C1 segment of cervical spinal cord (tissue), 14 donors: ENCODE measurements around the gene MACROD2.
"Not testable (repeated sequence)": the region's sequence is repeated elsewhere in the genome, so short reads cannot be mapped to it uniquely, and the experiment has no call there.

ENCODE experiments used
- DNase-seq, 14 donors: peaks; one replicate each; lab custom pipeline; 2025; lab: John Stamatoyannopoulos, UW

Gene MACROD2

DNA sequence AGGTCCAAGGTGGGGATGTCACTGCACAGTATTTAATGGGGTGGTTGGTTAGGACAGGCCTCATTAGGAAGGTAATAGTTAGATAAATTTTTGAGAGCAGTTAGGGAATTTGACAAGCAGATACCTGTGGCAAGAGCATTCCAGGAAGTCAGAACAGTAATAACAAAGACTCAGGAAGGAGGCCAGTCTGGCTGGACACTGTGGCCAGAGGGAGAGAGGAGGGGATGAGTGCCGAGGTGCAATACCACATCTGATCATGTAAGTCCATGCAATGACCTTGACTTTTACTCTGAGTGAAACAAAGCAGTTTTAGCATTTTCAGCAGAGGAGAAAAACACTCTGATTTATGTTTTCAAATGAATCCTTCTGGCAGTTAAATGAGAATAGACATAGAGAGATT, 1332.8 kb downstream of the MACROD2 start:
- no peak for DNase-seq

DNA sequence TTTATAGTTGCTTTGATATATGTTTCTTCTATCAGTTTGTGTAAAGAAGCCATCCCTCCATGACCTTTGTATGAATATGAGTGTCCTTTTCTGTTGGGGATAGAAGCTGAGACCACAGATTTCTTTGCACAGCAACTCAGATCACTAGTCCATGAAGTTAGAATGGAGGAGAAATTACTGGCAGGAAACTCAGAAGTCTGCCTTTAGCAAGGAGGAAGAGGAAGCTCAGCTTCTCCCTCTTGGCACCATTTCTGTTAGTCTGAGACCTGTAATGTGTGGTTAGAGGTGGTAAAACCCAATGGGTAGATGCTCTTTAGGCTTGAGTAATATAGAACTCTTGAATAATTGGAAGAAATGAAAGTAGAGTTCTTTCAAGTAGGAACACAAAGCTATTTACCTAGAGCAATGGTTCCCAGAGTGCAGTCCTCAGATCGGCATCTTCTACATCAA, 1337.4 kb downstream of the MACROD2 start:
- DNase-seq = no peak

DNA sequence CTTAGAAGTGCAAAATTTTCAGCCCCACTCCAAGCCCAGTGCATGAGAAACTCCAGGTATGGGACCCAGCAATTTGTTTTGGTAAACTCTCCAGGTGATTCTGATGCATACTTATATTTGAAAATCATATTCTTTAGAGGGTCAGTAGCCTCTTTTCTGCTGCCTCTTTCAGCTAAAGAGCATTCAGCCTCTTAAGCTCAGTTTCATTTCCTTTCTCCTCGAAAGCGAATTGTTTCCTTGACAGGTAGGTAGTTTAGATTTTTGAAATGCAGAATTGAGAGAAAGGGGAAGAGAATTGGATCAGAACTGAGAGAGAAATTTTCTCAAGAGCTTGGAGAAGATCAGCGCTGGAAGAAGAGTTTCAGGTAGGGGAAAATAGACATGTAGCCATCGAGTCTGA, 1337.9 kb downstream of the MACROD2 start:
- no peak for DNase-seq

DNA sequence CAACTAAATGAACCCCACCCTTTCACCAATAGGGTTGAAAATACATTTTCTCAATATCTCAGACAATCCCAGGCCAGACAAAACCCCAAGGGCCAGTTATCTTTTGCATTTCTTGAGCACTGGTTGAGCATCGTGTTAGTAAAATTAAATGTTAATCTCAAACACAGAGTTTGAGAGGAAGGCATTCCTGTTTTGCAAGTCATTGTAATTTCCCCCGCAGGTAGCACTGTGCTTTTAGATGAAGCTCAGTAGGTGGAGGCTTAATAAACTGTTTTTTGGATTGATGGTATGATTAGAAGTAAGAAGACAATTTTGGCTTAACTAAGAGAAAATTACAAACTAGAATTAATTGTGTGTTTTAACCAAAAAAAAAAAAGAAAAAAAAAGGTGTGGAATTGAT, 1340.7 kb downstream of the MACROD2 start:
- DNase-seq = no peak

DNA sequence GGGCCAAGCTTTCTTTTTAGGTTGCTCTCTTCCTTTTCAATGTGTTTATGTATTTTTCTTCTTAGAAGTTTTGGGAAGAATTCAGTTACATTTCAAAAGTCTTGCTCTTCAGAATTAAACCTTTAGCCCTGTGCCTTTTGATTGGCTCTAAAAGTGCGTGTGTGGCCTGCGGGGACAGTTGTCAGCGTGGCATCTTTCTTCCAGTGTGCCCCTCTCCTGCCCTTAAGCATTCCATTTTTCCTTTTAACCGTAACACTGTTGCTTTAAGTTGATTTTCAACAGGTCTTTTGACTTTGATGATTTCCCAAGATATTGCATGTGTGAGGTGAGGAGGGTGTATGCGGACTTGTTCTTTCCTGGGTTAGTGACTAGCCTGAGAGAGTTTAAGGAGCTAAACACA, 1341.2 kb downstream of the MACROD2 start:
- DNase-seq = no peak

DNA sequence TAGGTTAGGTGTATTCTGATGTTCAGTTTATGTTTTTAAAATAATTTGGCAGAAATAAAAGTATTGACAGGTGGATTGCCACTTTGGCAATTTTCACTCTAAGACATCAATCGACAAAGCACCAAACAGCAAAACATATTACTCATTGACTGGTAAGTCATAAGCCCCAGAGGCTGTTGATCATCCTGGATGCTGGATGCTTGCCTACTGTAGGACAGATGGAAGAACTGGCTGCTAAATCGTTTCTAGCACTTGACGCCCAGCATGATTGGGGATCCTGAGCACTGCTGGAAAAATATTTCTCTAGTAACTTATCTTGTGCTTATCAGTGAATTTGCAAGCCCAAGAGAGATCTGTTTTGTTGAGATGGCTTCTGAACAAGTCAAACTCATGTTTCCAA, 1343.9 kb downstream of the MACROD2 start:
- peak in 1 of 14 donors; percentile 81 for DNase-seq

DNA sequence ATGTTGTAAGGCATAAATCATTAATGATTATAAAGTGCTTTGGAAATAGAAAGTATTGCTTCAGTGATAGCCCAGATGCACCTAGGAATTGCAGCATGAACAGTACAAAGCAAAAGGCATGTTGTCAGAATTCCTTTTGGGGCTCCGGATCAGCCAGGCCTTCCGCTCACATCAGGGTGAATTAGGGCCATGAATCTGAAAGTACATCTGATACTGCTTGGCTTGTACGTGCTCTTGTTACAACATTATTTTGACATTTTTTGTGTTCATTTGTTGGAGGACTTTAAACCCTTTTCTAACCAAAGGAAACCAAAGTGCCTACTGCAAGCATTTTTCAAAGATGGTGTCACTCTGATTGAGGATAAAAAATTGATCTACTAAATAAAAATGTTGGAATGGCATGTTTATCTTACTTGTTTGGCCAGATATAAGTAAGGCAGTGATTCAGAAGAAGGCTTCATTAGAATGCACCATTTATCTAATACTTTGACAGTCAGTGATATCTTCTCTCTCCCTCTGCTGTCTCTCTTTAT, 1347.7 kb downstream of the MACROD2 start:
- DNase-seq = no peak

DNA sequence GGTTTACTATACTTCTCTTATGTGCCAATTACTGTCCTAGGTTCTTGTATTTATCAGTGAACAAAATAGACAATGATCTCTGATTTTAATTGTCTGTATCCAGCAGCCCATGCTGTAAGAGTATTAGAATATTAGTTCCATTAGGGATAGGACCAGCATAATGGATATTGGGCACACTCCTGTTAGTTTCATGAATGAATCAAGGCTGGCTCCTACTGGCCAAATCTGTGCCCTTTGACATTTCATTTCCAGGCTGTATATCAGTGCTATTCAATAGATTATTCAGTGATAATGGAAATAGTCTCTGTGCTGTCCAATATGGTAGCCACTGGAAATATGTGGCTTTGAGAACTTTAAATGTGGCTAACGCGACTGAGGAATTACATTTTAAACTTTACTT, 1350.0 kb downstream of the MACROD2 start:
- DNase-seq = no peak

DNA sequence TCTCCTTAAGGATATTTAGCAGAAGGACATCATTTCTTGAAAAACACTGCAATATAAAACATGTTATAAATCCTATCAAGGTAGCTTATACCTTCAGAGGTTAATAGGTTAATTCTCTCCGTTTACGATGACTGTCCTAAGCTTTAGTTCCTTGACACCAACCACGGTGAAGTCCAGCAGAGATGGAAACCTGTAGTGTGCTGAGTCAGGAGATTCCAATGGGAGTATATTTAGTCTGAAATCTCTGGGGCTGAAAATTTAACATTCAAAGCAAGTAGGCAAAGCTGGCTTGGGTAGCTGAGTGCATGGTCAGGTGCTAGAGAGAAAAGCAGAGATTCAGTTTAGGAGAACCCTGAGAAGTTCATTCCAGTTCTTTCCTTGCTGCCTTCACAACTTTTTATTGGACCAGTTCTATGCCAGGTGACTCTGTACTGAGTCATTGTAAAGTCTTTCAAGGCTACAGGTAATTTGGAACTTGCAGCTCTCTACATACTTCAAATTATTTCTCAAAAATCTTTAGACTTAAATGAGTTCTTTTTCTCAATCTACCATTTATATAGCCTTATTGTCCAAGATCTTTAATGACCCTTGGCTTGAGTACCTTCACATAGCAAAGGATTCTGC, 1351.5 kb downstream of the MACROD2 start:
- no peak for DNase-seq

DNA sequence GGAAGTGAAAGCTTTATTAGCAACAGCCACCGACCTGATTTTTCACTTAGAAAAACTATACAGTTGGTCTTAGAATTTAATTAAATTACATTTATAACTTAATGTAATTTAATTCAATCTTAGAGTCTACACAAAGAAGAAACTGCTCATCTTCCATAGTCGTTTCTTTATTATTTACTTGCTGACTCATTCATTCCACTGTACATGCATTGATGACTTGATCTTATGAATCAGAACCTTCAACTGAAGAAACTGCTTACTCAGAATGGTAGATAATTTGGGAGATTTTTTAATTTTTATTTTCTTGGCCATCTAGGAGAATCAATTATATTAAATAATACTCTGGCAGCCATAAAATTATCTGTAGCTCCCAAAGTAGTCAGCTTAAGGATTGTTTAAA, 1363.7 kb downstream of the MACROD2 start:
- no peak for DNase-seq

DNA sequence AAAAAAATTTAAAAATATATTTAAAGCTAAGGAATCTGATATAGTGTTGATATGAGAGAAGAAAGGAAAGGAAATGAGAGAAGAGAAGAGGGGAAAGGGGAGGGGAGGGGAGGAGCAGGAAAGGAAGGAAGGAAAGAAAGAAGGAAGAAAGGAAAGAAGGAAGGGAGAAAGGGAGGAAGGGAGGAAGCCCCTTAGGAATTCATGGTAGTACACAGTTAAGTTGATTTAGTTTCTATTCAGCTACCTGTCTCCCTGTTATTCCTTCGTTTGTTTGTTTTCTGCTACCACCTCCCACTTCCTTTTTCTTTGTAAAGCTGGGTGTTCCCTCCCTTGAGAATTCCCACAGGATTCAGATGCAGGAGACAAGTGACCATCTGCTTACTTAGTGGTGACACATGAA, 1367.5 kb downstream of the MACROD2 start:
- no peak for DNase-seq

DNA sequence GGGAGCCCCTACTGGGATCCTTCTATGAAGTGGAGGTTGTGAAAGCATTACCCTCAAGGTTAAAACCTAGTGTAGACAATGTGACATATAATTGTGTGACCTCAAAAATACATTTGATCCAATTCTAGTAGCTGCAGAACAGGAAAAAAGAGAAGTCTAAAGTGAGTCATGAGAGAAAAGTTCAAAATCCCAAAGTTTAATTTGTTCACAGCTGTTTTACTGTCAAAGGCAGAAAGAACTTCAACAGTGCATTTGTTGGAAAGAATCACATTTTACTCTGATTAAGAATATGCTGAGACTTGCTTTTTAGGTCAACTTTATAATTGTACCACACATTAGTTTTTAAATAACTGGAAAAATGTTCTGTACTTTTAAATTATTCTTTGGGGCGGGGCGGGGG, 1369.5 kb downstream of the MACROD2 start:
- DNase-seq = no peak

DNA sequence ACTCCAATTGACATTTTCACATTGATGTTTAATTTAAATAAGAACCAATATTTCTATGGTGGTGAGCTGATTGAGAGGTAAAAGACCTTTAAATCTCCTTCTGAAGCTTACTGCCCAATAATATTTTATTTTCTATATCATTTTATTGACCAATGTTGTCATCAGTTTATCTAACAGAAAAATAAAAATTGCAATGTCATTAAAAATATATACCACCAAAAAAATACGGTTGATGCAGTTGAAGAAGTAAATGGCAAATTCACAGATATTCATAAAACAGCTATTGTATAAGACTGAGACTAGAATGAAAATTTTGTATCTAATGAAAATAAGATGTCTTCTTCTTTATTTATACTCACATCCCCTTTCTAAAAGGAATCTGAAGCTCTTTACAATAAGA, 1375.1 kb downstream of the MACROD2 start:
- no peak for DNase-seq

DNA sequence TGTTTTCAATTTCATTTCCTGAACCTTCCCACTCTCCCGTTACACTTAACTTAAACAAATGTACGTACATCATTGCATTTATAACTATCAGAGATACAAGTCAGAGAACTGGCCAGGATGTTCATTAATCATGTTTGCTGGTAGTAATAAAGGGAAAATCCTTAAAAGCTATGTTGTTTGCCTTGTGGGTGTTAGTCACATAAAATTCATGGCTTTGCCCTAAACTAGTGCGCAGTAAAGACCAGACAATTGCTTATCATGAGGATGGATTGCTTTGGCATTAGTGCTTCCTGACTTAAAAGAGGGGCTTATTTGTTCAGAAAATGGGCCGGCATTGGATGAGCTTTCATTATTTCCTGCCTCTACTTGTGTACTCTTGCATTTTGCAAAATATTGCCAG, 1379.4 kb downstream of the MACROD2 start:
- DNase-seq = no peak

DNA sequence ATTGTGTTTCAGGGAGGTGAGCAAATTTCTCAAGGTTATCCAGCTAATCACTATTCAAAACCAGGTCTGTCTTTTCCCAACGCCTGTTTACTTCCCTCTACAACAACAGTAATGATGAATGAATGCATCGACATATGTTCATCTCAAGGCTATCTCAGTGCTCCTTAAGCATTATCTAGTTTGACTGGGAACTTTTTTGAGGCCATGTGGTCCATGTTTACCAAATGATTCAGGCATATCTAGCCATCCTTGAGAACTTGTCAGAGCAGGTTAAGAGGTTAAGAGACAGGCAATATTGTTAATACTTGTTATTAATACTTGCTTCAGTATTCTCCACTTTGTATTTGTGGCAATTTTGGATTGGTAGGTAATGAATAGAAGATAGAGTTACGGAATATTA, 1380.5 kb downstream of the MACROD2 start:
- DNase-seq = no peak

DNA sequence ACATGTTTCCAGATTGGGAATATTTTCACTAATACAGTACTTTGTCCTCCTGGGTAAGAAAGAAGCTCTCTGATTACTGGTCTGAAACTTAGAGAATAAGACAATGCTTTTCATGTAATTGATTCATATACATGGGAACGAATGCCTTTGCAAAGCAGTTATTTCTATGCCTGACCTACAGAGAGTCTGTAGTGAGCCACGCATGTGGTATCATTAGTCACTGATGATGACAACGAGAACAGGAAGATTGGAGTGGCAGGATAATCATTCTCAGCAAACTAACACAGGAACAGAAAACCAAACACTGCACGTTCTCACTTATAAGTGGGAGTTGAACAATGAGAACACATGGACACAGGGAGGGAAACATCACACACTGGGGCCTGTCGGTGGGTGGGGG, 1382.3 kb downstream of the MACROD2 start:
- not testable (repeated sequence) for DNase-seq

DNA sequence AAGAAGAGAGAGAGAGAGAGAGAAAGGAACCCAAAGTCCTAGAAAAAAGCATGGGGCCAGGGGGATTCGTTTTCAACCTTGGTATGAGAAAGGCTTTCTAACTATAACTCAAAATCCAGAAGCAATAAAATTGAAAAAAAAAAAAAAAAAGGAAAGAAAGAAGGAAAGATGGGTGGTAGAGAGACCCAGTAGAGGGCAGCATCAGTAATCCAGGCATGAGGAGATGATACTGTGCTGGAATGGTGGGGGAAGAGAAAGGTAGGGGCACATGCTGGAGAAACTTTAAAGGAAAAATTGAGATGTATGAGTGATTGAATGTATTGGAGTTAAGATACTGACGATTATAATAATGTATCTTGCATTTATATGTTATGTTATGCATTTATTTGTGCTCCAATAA, 1382.8 kb downstream of the MACROD2 start:
- no peak for DNase-seq

DNA sequence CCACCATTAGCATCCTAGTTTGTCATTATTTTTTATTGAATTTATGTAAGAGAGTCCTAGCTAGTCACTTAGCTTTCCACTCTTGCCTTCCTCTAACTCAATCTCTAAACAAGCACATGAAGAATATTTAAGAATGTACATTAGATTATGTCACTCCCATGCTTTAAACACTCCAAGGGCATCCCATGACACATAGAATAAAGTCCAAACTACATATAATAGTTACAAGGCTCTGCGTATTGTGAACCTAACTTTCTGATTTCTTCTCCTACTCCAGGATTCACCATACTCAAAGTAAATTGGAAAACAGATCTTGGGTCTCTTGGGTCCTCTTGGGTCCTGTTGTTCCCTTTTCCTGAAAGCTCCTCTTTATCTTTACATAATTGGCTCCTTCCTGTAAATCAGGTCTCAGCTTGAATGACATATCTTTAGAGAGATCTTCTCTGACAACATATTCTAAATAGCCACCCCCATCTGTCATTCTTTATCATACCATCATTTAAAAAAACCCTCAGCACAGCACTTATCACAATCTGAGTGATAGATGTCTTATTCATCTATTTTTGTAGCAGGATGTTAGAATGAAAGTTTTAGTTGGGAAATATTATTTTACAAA, 1384.5 kb downstream of the MACROD2 start:
- no peak for DNase-seq

DNA sequence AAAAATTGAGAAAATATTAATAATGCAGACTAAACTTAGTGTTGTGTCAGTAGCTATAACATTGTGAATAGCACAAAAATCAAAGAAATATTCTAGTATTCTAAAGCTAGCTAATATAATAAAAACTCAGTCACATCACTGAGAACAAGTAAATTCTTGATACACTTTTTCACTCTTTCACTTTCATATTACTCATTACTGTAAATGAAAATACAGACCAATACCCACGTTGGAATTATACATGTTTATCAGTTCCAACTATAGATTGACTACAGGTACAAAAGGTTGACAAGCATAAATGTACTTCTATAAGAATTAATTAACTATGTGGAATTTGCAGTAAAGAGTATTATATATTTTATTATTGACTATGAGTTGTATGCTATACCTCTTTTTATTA, 1385.5 kb downstream of the MACROD2 start:
- no peak for DNase-seq

DNA sequence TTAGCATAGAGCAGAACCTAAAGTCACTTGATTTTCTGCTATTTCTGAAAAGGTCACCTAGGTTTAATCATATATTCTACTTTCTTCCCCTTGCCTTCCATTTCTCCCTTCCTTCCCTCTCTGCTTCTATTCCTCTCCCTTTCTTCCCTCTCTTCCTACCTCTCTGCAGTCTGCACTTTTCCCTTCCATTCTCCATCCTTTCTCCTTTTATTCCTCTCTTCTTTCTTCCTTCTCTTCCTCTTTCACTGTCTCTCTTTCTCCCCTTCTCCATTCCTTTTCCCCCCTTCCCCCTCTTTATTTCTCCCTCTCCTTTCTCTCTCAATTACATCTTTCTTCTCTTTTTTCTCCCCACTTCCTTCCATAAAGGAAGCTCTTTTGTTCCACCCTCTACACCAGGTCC, 1391.9 kb downstream of the MACROD2 start:
- no peak for DNase-seq

DNA sequence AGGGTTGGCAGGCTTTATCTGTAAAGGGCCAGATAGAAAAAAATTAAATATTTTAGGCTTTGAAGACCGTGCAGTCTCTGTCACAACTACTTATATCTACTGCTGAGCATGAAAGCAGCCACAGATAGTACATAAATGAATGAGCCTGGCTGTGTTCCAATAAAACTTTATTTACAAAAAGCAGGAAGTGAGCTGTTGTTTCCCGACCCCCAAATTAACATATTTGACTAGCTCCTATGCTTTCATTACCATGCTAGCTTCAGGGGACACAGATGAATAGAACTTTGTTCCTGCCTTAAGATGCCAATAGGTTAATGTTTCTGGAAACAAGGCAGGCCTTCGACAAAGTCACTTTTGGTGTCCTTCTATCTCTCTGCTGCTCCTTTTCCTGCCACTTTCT, 1400.1 kb downstream of the MACROD2 start:
- DNase-seq = no peak

DNA sequence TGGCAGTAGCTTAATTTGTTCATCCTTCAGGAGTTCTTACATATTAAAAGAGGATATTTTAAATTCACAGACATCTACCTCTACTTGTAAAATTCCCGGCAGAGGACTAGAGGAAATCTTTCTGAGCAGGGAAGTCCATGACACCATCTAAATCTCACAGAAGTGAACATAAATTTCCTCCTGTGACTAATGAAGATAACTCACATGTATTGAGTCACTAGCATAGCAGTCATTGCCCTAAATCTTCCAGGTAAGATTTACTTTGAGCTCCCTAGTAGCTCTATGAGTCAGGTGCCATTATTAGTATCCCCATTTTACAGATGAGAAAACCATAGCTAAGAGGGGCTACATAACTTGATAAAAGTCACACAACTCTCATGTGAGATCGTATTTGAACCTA, 1400.7 kb downstream of the MACROD2 start:
- DNase-seq = no peak

DNA sequence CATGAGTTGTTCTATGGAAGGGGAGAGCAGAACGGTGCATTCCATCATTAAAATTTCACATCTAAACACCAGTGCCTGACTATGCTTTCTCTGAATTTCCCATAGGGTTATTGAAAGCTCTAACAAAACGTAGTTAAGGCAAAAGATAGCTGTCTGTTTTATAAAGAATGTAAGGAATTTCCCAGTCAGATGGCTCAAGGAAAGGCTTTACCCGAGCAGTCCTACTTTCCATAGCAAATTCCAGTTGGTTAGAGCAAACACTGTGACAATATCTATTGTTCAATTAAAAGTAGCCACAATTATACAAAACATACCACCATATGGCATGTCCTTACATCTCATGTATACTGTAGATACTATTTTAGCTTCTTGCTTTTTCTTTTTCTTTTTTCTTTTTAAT, 1401.6 kb downstream of the MACROD2 start:
- no peak for DNase-seq

DNA sequence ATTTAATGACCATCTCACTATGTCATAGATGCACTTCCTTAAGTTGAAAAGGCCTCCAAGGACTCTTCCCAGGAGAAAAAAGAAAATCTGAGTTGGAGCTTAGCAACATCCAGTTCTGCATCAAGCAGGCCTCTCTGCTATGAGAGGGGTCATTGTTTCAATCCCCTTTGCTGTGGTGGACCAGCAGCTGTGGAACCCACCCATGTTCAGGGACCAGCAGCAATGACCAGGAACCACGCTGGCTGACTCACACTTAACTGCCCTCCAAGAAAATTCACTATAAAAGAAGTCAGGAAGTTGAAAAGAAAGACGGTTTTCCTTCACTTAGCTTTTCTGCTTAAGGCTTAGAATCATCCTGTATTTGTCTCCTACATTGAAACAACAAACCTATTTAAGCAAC, 1404.5 kb downstream of the MACROD2 start:
- DNase-seq = no peak
